Measurements from ENCODE around the gene SMURF2. TPM values are rescaled to one million over a fixed set of nuclear protein-coding genes. Genes with fewer than 3 reads are reported as not detected.
"Not testable (repeated sequence)": the region's sequence is repeated elsewhere in the genome, so short reads cannot be mapped to it uniquely, and the experiment has no call there.

SMURF2 gene
- total RNA-seq, 6 experiments from 2014 or later, result 2.5 to 6.8 (median 4.0) TPM

DNA sequence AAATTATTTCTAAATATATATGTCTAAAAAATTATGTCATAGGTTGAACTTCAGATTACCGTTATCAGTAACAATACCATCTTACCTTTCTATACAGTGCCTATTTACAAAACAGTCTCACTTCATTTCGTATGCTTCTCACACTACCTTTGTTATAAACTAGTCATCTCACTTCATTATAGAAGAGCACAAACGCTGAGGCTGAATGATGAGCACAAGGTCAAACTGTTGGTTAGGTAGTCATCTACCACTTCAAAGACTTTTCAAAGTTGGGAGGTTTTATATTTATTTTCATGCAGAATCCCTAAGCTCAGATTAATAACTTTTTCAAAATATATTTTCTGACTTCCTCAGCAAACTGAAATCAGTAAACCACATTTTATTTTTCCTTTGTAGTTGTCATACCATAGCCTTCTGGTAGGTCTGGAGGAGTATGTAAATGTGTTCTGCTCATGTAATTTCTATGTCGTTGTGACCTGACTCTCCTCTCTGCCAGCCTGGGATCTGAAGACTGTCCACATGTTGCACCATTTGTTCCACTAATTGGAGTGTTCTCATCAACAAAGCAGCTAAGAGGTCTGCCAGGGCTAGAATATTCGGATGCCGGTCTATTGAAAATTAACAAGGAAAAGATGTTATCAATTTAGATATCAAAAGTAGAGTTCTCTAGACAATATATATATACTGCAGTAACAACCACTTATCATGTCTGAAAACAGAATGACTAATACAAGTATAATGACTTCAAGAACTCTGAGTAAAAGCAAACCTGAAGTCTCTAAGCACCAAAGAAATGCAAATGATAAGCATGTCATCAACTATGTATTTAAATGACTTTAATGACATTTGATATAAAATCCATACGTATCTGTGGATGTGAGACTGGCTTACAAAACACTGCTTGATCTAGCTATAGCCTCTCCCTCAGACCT lies 81.5 kb downstream of the SMURF2 start:
- H3K36me3 ChIP-seq, result peaks cover 0 to 30% (median 3%) of the 10 kb centered on the region in 4 donors
- H3K27ac ChIP-seq, result no peak overlapping the region
- DNase-seq, result no peak
- H3K4me1 ChIP-seq, result no peaks in the 10 kb centered on the region
- no peak for ATAC-seq
- H3K27me3 ChIP-seq, result no peaks in the 10 kb centered on the region
- no peaks in the 10 kb centered on the region for H3K9me3 ChIP-seq
- no peak overlapping the region for H3K4me3 ChIP-seq
- intact Hi-C loops (cut with DNase I), result no loop called here
- whole genome bisulfite sequencing (ENCODE audit: insufficient coverage, low coverage, low lambda C conversion rate, missing lambda C conversion rate), result 83% methylated on average over 5 of the region's 7 CpGs
- TF ChIP-seq, protein P1, sequence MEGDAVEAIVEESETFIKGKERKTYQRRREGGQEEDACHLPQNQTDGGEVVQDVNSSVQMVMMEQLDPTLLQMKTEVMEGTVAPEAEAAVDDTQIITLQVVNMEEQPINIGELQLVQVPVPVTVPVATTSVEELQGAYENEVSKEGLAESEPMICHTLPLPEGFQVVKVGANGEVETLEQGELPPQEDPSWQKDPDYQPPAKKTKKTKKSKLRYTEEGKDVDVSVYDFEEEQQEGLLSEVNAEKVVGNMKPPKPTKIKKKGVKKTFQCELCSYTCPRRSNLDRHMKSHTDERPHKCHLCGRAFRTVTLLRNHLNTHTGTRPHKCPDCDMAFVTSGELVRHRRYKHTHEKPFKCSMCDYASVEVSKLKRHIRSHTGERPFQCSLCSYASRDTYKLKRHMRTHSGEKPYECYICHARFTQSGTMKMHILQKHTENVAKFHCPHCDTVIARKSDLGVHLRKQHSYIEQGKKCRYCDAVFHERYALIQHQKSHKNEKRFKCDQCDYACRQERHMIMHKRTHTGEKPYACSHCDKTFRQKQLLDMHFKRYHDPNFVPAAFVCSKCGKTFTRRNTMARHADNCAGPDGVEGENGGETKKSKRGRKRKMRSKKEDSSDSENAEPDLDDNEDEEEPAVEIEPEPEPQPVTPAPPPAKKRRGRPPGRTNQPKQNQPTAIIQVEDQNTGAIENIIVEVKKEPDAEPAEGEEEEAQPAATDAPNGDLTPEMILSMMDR (IDR thresholded peaks at IDR 0.05), result no peak
- TF ChIP-seq POLR2A (IDR thresholded peaks at IDR 0.05), result no peak

DNA sequence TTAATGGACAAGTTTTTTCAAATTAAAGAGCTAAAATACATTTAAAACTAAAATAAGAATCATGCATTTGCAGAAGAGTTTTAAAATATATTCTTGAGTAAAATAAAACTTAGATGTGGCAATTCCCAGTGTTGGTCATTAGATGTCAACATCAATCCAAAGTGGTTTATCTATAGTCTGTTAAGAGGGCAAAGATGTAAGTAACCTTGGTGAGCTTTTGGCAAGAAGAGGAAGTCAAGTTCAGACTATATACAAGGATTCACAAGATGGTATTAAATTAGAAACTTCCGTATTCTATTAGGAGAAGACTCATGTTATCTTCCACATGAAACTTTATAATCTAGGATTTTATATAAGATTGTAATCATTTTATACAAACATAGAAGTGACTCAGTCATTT lies 82.2 kb downstream of the SMURF2 start:
- Histone ChIP-seq H3K27me3 (no peaks in the 10 kb centered on the region), H3K36me3 (peaks cover 0 to 30% (median 3%) of the 10 kb centered on the region in 4 donors), H3K9me3 (no peaks in the 10 kb centered on the region), H3K4me1 (no peaks in the 10 kb centered on the region), H3K27ac (no peak overlapping the region), H3K4me3 (no peak overlapping the region)
- TF ChIP-seq, protein P1 (IDR thresholded peaks at IDR 0.05), result no peak
- TF ChIP-seq POLR2A (IDR thresholded peaks at IDR 0.05), result no peak
- WGBS (ENCODE audit: insufficient coverage, low coverage, low lambda C conversion rate, missing lambda C conversion rate), result 92% methylated on average over 1 of the region's 1 CpG
- DNase-seq (no peak), ATAC-seq (no peak)
- intact Hi-C loops (cut with DNase I), result no loop called here

DNA sequence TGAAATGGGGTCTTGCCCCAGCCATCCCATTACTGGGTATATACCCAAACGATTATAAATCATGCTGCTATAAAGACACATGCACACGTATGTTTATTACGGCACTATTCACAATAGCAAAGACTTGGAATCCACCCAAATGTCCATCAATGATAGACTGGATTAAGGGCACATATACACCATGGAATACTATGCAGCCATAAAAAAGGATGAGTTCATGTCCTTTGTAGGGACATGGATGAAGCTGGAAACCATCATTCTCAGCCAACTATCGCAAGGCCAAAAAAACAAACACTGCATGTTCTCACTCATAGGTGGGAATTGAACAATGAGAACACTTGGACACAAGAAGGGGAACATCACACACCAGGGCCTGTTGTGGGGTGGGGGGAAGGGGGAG lies 85.1 kb downstream of the SMURF2 start:
- H3K9me3 ChIP-seq; DNase-seq; H3K27me3 ChIP-seq; intact Hi-C loops (cut with DNase I); H3K27ac ChIP-seq; H3K4me1 ChIP-seq; ATAC-seq; H3K4me3 ChIP-seq: not testable (repeated sequence)
- peaks cover 0 to 20% (median 3%) of the 10 kb centered on the region in 4 donors for H3K36me3 ChIP-seq
- 100% methylated on average over 4 of the region's 4 CpGs for WGBS (ENCODE audit: insufficient coverage, low coverage, low lambda C conversion rate, missing lambda C conversion rate)

DNA sequence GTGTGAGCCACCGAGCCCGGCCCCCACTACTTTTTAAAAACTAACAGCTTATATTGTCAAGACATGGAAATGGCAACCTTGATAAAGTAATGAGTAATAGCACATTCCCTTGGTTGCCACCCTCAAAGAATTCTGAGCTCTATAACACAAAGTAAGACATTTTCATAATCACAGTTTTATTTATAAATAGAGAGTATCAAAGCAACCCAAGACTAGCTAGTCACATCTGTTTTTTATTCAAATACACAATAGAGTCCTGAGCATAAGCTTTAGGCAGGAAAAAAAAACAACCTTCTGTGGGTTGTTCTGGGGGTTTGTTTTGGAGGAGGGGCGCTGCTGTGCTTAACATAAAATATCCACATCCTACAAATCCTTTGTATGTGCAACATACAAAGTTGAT lies 86.7 kb downstream of the SMURF2 start:
- Histone ChIP-seq H3K36me3 (peaks cover 0 to 20% (median 2%) of the 10 kb centered on the region in 4 donors), H3K4me3 (no peak overlapping the region), H3K27me3 (no peaks in the 10 kb centered on the region), H3K27ac (no peak overlapping the region), H3K9me3 (no peaks in the 10 kb centered on the region), H3K4me1 (no peaks in the 10 kb centered on the region)
- TF ChIP-seq, protein P1 (IDR thresholded peaks at IDR 0.05), result no peak
- no peak for TF ChIP-seq POLR2A (IDR thresholded peaks at IDR 0.05)
- WGBS (ENCODE audit: insufficient coverage, low coverage, low lambda C conversion rate, missing lambda C conversion rate), result 96% methylated on average over 3 of the region's 3 CpGs
- DNase-seq (no peak), ATAC-seq (no peak)
- intact Hi-C loops (cut with DNase I), result no loop called here

DNA sequence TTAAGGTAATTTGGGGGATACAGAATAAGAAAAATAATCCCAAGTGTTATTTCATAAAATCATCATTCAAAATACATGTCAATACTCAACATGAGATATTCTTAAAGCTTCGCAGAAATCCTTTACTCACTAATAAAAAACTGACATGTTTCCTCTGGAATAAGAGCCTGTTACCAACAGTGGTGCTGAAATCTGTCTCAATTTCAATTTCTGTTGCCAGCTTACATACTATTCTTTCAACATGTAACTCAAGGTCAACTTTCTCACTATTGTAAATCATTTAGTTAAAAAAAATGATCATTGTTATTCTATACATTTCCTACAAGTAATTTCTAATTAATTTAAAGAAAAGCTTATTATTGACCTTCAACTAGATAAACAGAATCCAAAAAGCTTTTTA lies 87.5 kb downstream of the SMURF2 start:
- Histone ChIP-seq H3K36me3 (peaks cover 0 to 13% (median 0%) of the 10 kb centered on the region in 4 donors), H3K4me3 (no peak overlapping the region), H3K4me1 (no peaks in the 10 kb centered on the region), H3K9me3 (no peaks in the 10 kb centered on the region), H3K27ac (no peak overlapping the region), H3K27me3 (no peaks in the 10 kb centered on the region)
- intact Hi-C loops (cut with DNase I), result no loop called here
- WGBS (ENCODE audit: insufficient coverage, low coverage, low lambda C conversion rate, missing lambda C conversion rate), result 100% methylated on average over 1 of the region's 1 CpG
- ATAC-seq, result no peak
- TF ChIP-seq, protein P1 (IDR thresholded peaks at IDR 0.05), result no peak
- TF ChIP-seq POLR2A (IDR thresholded peaks at IDR 0.05), result no peak
- DNase-seq, result no peak
